ENCODE results near the gene CPVL. TPM values are rescaled to one million over a fixed set of nuclear protein-coding genes. Genes with fewer than 3 reads are reported as not detected.

Gene CPVL
- total RNA-seq, 2 donors from 2014 or later: 4.7 to 48.3 TPM

DNA sequence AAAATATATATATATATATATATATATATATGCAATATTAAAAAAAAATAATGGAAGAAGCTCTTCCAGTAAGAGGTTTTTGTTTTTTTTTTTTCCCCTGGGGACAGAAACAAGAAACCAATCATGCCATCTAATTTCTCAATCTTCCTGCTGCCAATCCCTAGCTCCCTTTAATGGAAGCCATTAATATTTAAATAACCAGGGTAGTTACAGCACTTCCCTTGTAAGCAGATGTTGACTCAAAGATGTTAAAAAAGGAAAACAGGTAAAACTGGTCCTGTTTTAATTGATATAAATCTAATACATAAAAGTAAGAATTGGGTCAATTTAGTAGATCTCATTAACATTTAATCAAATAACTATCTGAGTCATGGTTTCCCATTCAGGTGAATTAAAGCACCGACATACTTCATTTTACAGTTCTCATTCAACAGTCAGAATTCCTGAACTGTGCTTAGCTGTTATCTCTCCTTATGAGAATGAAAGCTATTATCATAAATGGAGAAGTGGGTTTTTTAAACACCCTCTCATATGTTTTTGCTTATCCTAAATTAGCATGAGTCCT is 22.6 kb downstream of the CPVL start:
- WGBS: 54% methylated on average over 1 of the region's 1 CpG
- intact Hi-C loops (cut with DNase I): no loop called here

DNA sequence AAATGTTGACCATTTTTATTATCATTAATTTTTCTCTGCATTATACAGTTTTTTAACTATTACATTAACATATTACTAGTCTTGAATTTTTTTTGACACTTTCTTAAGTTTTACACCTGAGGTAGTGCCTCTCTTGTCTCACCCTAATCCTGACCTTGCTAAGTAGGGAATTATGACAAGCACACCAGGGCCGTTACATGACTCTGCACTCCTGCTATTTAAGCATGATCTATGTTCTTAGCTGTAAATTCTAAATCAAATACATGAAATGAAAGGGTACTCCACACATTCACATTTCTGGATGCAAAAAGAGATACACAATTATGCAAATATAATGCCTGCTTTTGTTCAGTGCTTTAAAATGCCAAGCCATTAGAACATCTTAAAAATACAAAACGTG is 23.6 kb downstream of the CPVL start:
- 85% methylated on average over 2 of the region's 2 CpGs for WGBS
- no peak for TF ChIP-seq POLR2A (IDR thresholded peaks at IDR 0.05)
- no peak for TF ChIP-seq POLR2AphosphoS5 (IDR thresholded peaks at IDR 0.05)
- TF ChIP-seq, protein P1, sequence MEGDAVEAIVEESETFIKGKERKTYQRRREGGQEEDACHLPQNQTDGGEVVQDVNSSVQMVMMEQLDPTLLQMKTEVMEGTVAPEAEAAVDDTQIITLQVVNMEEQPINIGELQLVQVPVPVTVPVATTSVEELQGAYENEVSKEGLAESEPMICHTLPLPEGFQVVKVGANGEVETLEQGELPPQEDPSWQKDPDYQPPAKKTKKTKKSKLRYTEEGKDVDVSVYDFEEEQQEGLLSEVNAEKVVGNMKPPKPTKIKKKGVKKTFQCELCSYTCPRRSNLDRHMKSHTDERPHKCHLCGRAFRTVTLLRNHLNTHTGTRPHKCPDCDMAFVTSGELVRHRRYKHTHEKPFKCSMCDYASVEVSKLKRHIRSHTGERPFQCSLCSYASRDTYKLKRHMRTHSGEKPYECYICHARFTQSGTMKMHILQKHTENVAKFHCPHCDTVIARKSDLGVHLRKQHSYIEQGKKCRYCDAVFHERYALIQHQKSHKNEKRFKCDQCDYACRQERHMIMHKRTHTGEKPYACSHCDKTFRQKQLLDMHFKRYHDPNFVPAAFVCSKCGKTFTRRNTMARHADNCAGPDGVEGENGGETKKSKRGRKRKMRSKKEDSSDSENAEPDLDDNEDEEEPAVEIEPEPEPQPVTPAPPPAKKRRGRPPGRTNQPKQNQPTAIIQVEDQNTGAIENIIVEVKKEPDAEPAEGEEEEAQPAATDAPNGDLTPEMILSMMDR (IDR thresholded peaks at IDR 0.05): no peak
- Histone ChIP-seq H3K36me3 (no peaks in the 10 kb centered on the region), H3K9me3 (no peaks in the 10 kb centered on the region), H3K4me1 (replicated peaks) (no peaks in the 10 kb centered on the region), H3K27ac (no peak overlapping the region), H3K4me3 (no peak overlapping the region), H3K27me3 (replicated peaks; ENCODE audit: insufficient read depth) (no peaks in the 10 kb centered on the region)
- intact Hi-C loops (cut with DNase I): no loop called here
- no peak for DNase-seq (ENCODE audit: low spot score)

More for the DNA sequence above, 22.6 kb downstream of the CPVL start:
- no peaks in the 10 kb centered on the region for H3K4me1 ChIP-seq (replicated peaks)
- H3K9me3 ChIP-seq: no peaks in the 10 kb centered on the region
- no peak overlapping the region for H3K27ac ChIP-seq
- H3K4me3 ChIP-seq: no peak overlapping the region
- no peaks in the 10 kb centered on the region for H3K36me3 ChIP-seq
- TF ChIP-seq, protein P1 (IDR thresholded peaks at IDR 0.05): no peak
- TF ChIP-seq POLR2AphosphoS5 (IDR thresholded peaks at IDR 0.05): no peak
- no peak for TF ChIP-seq POLR2A (IDR thresholded peaks at IDR 0.05)
- H3K27me3 ChIP-seq (replicated peaks; ENCODE audit: insufficient read depth): no peaks in the 10 kb centered on the region
- no peak for DNase-seq (ENCODE audit: low spot score)

DNA sequence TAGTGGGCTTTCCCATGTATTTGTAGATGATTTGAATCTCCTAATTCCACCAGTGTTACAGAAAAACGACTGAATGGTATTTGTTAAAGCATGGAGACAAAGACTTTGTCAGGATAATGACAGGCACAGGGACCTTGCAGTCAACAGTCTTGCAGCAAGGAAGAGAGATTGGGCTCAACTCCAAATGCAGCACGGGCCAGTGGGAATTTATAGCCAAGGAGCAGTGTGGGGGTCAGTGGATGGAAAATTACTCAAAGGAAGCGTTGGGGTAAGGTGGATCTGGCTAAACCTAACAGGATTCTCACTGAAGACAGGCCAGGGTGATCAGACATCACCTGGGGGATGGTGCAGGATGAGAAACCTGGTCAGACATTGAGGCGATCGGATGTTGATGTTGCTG is 24.3 kb downstream of the CPVL start:
- H3K27me3 ChIP-seq (replicated peaks; ENCODE audit: insufficient read depth): no peaks in the 10 kb centered on the region
- no peak overlapping the region for H3K4me3 ChIP-seq
- no peaks in the 10 kb centered on the region for H3K9me3 ChIP-seq
- H3K27ac ChIP-seq: no peak overlapping the region
- H3K36me3 ChIP-seq: no peaks in the 10 kb centered on the region
- H3K4me1 ChIP-seq (replicated peaks): no peaks in the 10 kb centered on the region
- intact Hi-C loops (cut with DNase I): no loop called here
- TF ChIP-seq POLR2AphosphoS5 (IDR thresholded peaks at IDR 0.05) (no peak), POLR2A (IDR thresholded peaks at IDR 0.05) (no peak)
- TF ChIP-seq, protein P1 (IDR thresholded peaks at IDR 0.05): no peak
- 50% methylated on average over 5 of the region's 5 CpGs for WGBS
- DNase-seq (ENCODE audit: low spot score): no peak

DNA sequence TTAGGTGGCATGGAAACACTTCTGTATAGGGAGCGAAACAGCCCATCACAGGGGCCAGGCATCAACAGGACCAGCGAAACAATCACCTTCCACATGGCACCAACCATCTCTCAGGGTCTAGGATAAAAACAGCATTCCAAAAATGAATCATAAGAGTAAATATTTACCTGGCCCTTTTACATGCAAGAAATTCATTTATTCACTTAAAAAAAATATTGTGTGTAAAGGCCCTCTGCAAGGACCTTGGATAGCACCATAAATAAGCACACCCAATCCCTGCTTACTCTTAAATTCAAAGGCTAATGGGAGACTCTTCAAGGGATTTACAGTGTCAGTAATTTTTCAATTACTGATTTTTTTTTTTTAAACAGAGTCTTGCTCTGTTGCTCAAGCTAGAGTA is 25.4 kb downstream of the CPVL start:
- H3K4me1 ChIP-seq (replicated peaks): no peaks in the 10 kb centered on the region
- no peaks in the 10 kb centered on the region for H3K27me3 ChIP-seq (replicated peaks; ENCODE audit: insufficient read depth)
- TF ChIP-seq, protein P1 (IDR thresholded peaks at IDR 0.05): no peak
- TF ChIP-seq POLR2A (IDR thresholded peaks at IDR 0.05) (no peak), POLR2AphosphoS5 (IDR thresholded peaks at IDR 0.05) (no peak)
- H3K36me3 ChIP-seq: no peaks in the 10 kb centered on the region
- intact Hi-C loops (cut with DNase I): no loop called here
- no peak for DNase-seq (ENCODE audit: low spot score)
- WGBS: 76% methylated on average over 2 of the region's 2 CpGs
- H3K9me3 ChIP-seq: no peaks in the 10 kb centered on the region
- no peak overlapping the region for H3K4me3 ChIP-seq
- H3K27ac ChIP-seq: no peak overlapping the region

DNA sequence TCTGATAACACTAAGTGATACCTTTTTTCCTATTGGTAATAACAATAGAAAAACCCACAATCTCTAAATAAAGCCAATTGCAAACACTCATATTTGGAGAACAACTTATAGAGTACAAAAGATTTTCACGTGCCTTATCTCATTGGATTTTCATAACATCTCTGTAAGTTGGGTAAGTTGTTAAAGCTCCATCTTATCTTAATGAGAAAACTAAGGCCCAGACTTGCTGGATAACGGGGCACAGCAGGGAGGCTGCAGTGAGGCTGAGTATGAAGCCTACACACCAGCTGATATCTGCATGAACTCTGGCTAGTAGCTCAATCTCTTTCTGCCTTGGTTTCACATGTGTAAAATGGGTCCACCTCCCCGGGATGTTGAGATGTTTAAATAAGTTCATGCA is 26.8 kb downstream of the CPVL start:
- Histone ChIP-seq H3K36me3 (no peaks in the 10 kb centered on the region), H3K27me3 (replicated peaks; ENCODE audit: insufficient read depth) (no peaks in the 10 kb centered on the region), H3K4me3 (no peak overlapping the region), H3K27ac (no peak overlapping the region), H3K9me3 (no peaks in the 10 kb centered on the region), H3K4me1 (replicated peaks) (no peaks in the 10 kb centered on the region)
- TF ChIP-seq, protein P1 (IDR thresholded peaks at IDR 0.05): no peak
- TF ChIP-seq POLR2AphosphoS5 (IDR thresholded peaks at IDR 0.05) (no peak), POLR2A (IDR thresholded peaks at IDR 0.05) (no peak)
- intact Hi-C loops (cut with DNase I): no loop called here
- no peak for DNase-seq (ENCODE audit: low spot score)
- 76% methylated on average over 3 of the region's 3 CpGs for WGBS

Measured in prostate gland (tissue), 2 donors.